ENCODE measurements around the gene EGFLAM. TPM values are rescaled to one million over a fixed set of nuclear protein-coding genes. Genes with fewer than 3 reads are reported as not detected.
A peak's percentile ranks its signal among the peaks of the same experiment; 100 is the strongest.

The EGFLAM gene
- total RNA-seq, 1 experiment from 2014 or later = 45.4 TPM

- H3K9me3 ChIP-seq (ENCODE audit: low read depth, low read length, poor library complexity, severe bottlenecking) = peaks cover 15% of the 10 kb centered on the region
- H3K4me3 ChIP-seq (ENCODE audit: low read depth, low read length, poor library complexity, severe bottlenecking) = no peak overlapping the region
- H3K27me3 ChIP-seq (replicated peaks; ENCODE audit: insufficient read depth, low read depth, low read length, poor library complexity) = no peaks in the 10 kb centered on the region
- BruUV-seq (replicated peaks) = no TSS peak
- H3K27ac ChIP-seq (ENCODE audit: low read depth, low read length, poor library complexity, severe bottlenecking) = no peak overlapping the region
- TF ChIP-seq EZH2 (IDR thresholded peaks at IDR 0.05; ENCODE audit: borderline replicate concordance, low read depth, low read length, poor library complexity, severe bottlenecking) = no peak
- H3K4me1 ChIP-seq (ENCODE audit: insufficient read depth, low read length, poor library complexity, severe bottlenecking) = no peaks in the 10 kb centered on the region
- no peaks in the 10 kb centered on the region for H3K36me3 ChIP-seq (ENCODE audit: insufficient read depth, low read length, poor library complexity, severe bottlenecking)
- no peak for DNase-seq (ENCODE audit: low spot score)
- intact Hi-C loops (cut with micrococcal nuclease; ENCODE audit: unreplicated experiment) = no loop called here
- ChIA-PET CTCF (no interaction called here), POLR2A (ENCODE audit: low non-redundant PET) (no interaction called here)
These were observed 46.8 kb downstream of the EGFLAM start for GRCh38 chr5:38305148-38305547.

DNA sequence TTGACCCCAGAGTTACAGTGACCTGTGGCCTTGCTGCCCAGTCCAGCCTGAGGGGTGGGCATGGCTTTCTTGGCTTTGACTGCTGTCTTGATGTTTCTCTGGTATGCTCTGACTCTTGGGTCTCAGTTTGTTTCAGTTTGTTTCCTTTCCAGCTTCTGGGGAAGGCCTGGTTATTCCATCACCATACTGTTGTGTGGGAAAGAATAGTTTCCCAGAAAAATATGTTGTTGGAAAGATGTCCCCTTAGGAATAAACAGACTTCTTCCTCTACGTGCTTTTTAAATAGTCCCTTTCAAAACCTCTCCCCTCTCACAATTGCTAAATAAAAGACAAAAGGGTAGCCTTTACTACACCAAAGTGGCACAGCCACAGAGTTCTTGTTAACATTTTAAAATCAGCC lies 49.5 kb downstream of the EGFLAM start:
- Histone ChIP-seq H3K36me3 (ENCODE audit: insufficient read depth, low read length, poor library complexity, severe bottlenecking) (no peaks in the 10 kb centered on the region), H3K27ac (ENCODE audit: low read depth, low read length, poor library complexity, severe bottlenecking) (no peak overlapping the region), H3K27me3 (replicated peaks; ENCODE audit: insufficient read depth, low read depth, low read length, poor library complexity) (no peaks in the 10 kb centered on the region), H3K4me3 (ENCODE audit: low read depth, low read length, poor library complexity, severe bottlenecking) (no peak overlapping the region), H3K9me3 (ENCODE audit: low read depth, low read length, poor library complexity, severe bottlenecking) (peaks cover 15% of the 10 kb centered on the region), H3K4me1 (ENCODE audit: insufficient read depth, low read length, poor library complexity, severe bottlenecking) (no peaks in the 10 kb centered on the region)
- no peak for TF ChIP-seq EZH2 (IDR thresholded peaks at IDR 0.05; ENCODE audit: borderline replicate concordance, low read depth, low read length, poor library complexity, severe bottlenecking)
- TF ChIP-seq, protein P1, sequence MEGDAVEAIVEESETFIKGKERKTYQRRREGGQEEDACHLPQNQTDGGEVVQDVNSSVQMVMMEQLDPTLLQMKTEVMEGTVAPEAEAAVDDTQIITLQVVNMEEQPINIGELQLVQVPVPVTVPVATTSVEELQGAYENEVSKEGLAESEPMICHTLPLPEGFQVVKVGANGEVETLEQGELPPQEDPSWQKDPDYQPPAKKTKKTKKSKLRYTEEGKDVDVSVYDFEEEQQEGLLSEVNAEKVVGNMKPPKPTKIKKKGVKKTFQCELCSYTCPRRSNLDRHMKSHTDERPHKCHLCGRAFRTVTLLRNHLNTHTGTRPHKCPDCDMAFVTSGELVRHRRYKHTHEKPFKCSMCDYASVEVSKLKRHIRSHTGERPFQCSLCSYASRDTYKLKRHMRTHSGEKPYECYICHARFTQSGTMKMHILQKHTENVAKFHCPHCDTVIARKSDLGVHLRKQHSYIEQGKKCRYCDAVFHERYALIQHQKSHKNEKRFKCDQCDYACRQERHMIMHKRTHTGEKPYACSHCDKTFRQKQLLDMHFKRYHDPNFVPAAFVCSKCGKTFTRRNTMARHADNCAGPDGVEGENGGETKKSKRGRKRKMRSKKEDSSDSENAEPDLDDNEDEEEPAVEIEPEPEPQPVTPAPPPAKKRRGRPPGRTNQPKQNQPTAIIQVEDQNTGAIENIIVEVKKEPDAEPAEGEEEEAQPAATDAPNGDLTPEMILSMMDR (conservative IDR thresholded peaks at IDR 0.05; ENCODE audit: low read depth, low read length) = no peak
- CTCF ChIA-PET = no interaction called here
- intact Hi-C loops (cut with micrococcal nuclease; ENCODE audit: unreplicated experiment) = no loop called here
- BruUV-seq (replicated peaks) = no TSS peak
- DNase-seq (ENCODE audit: low spot score) = no peak
- POLR2A ChIA-PET (ENCODE audit: low non-redundant PET) = no interaction called here

DNA sequence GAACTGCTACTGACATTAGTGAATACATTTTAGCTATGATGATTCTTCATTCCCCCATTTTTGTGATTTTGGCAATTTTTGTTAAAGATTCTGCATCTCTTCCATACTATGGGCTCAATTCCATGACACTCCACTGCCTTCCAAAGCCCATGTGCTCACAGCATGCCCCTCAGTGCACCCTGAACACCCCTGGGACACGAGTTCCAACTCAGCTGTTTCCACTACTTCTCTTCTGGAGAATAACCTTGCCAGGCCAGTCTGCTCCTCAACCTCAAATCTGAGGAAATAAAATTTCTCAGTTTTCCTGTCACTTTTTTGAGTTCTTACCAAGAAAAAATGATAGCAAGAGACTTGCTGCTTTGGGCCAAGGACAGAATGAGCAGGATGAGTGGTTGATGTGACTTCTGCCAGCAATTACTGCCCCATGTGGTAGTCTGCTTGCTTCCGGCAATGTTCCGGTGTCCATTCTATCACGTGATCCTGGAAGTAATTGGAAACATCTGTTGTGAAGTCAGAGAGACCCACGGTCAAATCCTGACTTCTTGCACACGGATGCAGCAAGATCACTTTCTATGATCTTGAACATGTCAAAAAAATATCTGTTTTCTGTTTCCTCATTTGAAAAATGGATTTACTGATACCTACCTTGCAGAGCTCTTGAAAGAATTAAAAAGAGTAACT lies 58.3 kb downstream of the EGFLAM start:
- ChIA-PET POLR2A (ENCODE audit: low non-redundant PET) (no interaction called here), CTCF (no interaction called here)
- peaks cover 11% of the 10 kb centered on the region for H3K4me1 ChIP-seq (ENCODE audit: insufficient read depth, low read length, poor library complexity, severe bottlenecking)
- H3K4me3 ChIP-seq (ENCODE audit: low read depth, low read length, poor library complexity, severe bottlenecking) = no peak overlapping the region
- H3K27me3 ChIP-seq (replicated peaks; ENCODE audit: insufficient read depth, low read depth, low read length, poor library complexity) = no peaks in the 10 kb centered on the region
- intact Hi-C loops (cut with micrococcal nuclease; ENCODE audit: unreplicated experiment) = no loop called here
- no TSS peak for BruUV-seq (replicated peaks)
- H3K9me3 ChIP-seq (ENCODE audit: low read depth, low read length, poor library complexity, severe bottlenecking) = no peaks in the 10 kb centered on the region
- no peaks in the 10 kb centered on the region for H3K36me3 ChIP-seq (ENCODE audit: insufficient read depth, low read length, poor library complexity, severe bottlenecking)
- DNase-seq (ENCODE audit: low spot score) = peak; percentile 83
- TF ChIP-seq, protein P1 (conservative IDR thresholded peaks at IDR 0.05; ENCODE audit: low read depth, low read length) = 0 out of 2 replicates have a peak, but pooled peaks have one; percentile 18
- no peak for TF ChIP-seq EZH2 (IDR thresholded peaks at IDR 0.05; ENCODE audit: borderline replicate concordance, low read depth, low read length, poor library complexity, severe bottlenecking)
- peak overlapping the region; percentile 24 for H3K27ac ChIP-seq (ENCODE audit: low read depth, low read length, poor library complexity, severe bottlenecking)

GRCh38 chr5:38317868-38318267 lies 59.5 kb downstream of the EGFLAM start:
- no peaks in the 10 kb centered on the region for H3K9me3 ChIP-seq (ENCODE audit: low read depth, low read length, poor library complexity, severe bottlenecking)
- intact Hi-C loops (cut with micrococcal nuclease; ENCODE audit: unreplicated experiment) = no loop called here
- no TSS peak for BruUV-seq (replicated peaks)
- TF ChIP-seq, protein P1 (conservative IDR thresholded peaks at IDR 0.05; ENCODE audit: low read depth, low read length) = no peak
- no peak for TF ChIP-seq EZH2 (IDR thresholded peaks at IDR 0.05; ENCODE audit: borderline replicate concordance, low read depth, low read length, poor library complexity, severe bottlenecking)
- H3K27ac ChIP-seq (ENCODE audit: low read depth, low read length, poor library complexity, severe bottlenecking) = no peak overlapping the region
- POLR2A ChIA-PET (ENCODE audit: low non-redundant PET) = no interaction called here
- no peaks in the 10 kb centered on the region for H3K36me3 ChIP-seq (ENCODE audit: insufficient read depth, low read length, poor library complexity, severe bottlenecking)
- CTCF ChIA-PET = no interaction called here
- H3K27me3 ChIP-seq (replicated peaks; ENCODE audit: insufficient read depth, low read depth, low read length, poor library complexity) = no peaks in the 10 kb centered on the region
- DNase-seq (ENCODE audit: low spot score) = no peak
- no peak overlapping the region for H3K4me3 ChIP-seq (ENCODE audit: low read depth, low read length, poor library complexity, severe bottlenecking)
- peaks cover 11% of the 10 kb centered on the region for H3K4me1 ChIP-seq (ENCODE audit: insufficient read depth, low read length, poor library complexity, severe bottlenecking)
